Renal cortical epithelial cell (primary cell): ENCODE data around the gene ITPRIP. TPM values are rescaled to one million over a fixed set of nuclear protein-coding genes. Genes with fewer than 3 reads are reported as not detected.

Source experiments
- DNase-seq: peaks from one replicate; pipeline ENCODE4 v3.0.0-alpha.2; 2011; ENCODE audit warnings: low read depth
- total RNA-seq: library from RNA; depleted of rRNA; stranded (reverse); fragments of >200 nt; gene quantifications from 2 replicates; pipeline ENCODE4 v1.2.3, GENCODE V29; 2014

ITPRIP gene
- total RNA-seq, 1 donor from 2014 or later, result 8.1 TPM

- no peak for DNase-seq
Measured at GRCh38 chr10:104342941-104343411, 4.7 kb upstream of the ITPRIP start.

DNA sequence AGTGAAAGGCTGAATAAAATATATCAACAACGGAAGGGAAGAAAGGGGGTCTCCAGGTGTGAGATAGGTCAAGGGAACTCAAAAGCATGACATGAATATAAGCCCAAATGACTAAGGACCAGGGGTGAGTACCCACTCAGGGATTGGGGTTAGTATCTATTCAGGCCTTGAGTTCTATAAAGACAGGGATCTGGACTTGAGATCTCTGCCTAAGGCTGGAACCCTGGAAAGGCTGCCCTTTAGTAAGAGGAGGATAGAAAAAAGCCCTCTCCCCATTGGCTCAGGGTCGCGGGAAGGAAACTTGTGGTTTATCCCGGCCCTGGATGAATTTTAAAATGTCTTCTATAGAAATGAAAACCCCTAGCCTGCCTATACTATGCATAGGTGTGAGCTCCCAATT, 2.4 kb upstream of the ITPRIP start:
- DNase-seq, result no peak

DNA sequence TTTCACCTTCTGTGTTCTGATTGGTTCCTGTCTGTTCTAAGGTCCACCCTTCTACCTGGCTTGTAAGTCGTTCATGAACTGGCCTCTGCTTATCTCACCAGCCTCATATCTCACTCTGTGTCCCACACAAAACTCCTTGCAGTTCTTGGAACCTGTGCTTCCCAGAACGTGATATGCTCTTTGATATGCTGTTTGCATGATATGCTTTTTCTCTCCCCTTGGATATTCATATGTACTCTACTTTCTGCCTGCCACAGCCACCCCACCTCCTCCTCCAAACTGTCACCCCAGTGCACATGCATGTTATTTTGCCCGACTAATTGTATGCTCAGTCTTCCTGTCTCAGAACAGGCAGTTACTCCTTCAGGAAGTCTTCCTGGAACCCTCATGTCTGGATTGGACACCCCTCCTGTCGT, 1.9 kb upstream of the ITPRIP start:
- DNase-seq, result no peak

DNA sequence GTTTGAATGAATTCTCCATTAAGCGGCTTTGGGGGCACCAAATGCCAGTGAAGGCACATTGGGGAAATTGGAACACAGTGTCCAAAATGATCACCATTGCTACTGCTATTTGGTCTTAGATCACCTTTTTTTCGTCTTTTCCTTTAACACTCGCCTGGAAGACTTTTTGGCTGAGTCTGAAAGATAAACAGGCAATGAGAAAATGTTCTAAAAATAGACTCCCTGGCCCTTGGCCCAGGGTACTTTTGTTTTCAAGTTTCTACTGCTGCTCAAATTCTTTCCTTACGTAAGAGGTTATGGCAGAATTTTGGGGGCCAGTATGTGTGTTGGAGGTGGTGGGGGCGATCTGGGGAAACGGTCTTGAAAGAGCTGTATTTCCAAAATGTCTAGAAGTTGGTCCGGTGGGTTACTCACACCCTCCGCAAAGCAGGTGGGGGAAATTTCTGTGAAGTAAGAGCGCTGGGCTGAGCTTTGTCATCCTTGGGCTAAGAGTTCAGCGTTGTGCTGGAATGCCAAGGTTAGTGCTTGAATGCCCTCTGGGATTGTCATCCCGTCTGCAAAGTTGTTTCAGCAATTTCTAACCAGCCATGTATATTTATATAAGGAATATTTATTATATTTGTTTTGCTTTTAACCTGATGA, 1.3 kb upstream of the ITPRIP start:
- DNase-seq, result peak; percentile 77

DNA sequence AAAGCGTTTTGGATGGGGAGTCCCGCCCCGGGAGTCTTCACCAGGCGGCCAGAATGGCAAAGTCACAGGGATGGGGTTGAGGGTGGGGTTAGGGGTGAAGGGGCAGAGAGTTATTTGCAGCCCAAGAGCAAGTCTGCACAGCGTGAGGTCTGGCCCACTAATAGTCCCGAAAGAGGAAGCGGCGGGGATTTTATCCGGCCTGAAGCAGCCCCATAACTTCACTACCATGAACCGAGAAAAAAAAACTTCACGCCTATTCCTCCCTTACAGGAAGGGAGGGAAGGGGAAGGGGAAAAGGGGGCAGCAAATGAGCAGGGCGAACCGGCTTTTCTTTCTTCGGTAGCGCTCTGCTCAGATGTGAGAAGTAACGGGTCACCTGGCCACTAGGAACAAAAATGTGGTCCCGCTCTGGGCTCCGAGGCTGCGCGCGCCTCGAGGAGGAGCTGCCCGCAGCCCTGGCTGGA, 712 bp downstream of the ITPRIP start:
- DNase-seq, result no peak

- DNase-seq, result peak; percentile 71
Measured at GRCh38 chr10:104336821-104337467, 1.3 kb downstream of the ITPRIP start.

GRCh38 chr10:104334965-104335650, 3.2 kb downstream of the ITPRIP start:
- peak; percentile 34 for DNase-seq

DNA sequence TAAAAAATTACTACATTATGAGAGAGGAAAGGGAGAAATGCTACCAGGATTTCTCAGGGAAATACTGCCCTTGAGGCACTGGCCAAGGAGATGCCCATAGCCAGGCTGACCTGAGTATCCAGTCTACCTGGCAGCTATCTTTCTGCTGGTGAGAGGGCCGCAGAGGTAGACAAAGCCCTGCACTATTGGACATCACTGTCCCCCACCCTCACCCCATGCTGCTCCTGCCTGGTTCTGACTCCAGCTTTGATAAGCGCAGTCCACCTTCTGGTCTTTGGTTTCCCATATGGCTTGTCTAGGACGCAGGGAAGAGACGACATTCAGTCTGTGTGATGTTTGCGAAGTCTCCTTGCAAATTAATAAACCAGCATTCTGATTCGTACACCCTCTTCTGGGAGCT, 3.7 kb downstream of the ITPRIP start:
- DNase-seq, result no peak

- no peak for DNase-seq
Measured at GRCh38 chr10:104333728-104334373, 4.4 kb downstream of the ITPRIP start.

GRCh38 chr10:104333032-104333727, 5.1 kb downstream of the ITPRIP start:
- DNase-seq, result no peak

DNA sequence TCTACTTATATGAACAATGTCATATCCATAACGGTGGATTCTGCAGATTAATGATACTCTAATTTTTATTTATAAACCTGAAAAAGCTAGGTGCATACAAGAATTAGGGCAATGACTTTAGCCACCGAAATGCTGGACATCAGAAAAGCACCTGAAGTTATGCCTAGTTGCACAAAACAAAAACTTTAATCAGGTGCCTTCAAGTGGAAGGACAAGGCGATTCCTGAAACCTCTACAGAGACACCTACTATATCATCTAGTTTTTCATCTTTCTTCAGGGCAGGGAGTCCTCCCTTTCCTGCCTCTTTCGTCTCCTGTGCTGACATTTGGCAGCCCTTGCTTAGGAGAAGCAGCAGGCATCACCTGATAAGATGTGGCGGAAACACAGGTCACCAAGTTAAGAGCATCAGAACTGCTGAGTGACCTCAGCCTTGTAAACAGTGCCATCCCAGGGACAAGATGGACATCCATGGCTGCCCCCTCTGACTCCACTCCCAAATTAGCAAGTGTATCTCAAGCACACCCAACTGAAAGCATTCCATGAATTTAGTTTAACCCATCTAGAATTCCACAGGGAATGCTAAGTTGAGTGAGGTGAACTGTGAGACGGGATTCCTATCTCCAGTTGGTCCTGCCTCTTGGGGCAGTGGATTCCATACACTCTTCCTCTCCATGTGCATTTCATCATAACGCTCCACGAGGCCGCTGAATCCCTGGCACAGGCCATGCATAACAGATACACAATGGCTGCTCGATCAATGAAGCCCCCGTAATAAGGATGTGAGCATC, 5.8 kb downstream of the ITPRIP start:
- no peak for DNase-seq

DNA sequence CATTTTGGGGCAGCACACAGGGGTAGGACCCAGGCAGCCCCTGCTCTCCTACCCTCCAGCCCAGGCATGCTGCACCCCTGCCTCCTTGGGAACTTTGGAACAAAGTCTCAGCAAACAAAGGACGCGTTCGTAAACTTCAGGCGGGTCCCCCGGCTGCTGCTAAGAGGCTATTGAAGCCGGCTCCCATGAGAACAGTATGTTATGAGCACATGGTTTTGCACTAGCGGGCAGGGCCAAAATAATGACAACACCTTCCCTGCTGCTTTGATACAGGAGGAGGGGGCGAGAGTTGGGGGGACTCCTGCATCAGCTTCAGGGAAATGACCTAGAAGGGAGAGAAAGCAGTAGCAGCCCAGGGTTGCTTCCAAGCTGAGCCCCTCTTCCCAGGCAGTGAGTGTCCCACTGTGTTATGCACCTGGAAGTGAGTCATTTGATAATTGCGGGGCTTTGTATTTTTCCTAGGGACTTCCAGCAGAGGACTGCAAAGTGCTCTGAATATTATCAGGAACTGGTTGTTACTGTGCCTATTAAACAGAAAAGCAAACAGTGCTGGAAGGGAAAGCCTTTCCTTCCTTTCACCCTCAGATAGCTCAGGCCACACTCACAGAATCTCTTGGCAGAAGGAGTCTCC, 6.9 kb downstream of the ITPRIP start:
- peak; percentile 80 for DNase-seq

- DNase-seq, result peak; percentile 94
Measured at GRCh38 chr10:104330168-104331110, 7.8 kb downstream of the ITPRIP start.

DNA sequence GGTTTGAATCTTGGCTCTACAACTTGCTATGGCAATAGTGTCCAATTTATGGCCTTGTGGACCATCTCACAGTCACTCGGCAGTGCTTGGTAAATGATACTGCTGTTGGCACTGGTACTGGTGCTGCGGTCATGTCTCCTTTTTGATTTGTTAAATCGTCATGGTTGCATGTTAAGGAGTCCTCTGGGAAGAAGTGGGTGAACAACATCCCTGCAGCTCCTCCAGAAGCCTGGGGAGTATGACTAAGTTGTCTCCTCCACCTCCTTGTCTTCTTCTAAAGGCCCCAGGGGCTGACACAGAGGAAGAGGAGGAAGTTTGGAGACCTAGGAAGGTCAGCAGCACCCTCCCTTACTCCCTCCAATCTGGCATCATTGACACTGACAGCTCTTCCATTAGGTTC, 8.5 kb downstream of the ITPRIP start:
- DNase-seq, result peak; percentile 43

GRCh38 chr10:104328896-104329710, 9.2 kb downstream of the ITPRIP start:
- DNase-seq, result peak; percentile 91

DNA sequence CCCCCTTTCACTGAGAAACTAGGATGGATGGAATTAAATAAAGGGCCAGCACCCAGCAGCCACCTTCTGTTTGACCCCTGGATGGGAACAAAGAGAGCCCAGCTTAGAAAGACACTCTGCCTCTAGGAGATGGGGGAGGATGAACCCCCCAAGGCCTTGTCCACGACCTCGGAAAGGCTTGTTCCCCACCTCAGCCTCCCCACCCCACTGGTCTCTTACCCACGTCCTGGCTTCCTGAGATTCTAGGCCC, 9.7 kb downstream of the ITPRIP start:
- no peak for DNase-seq

DNA sequence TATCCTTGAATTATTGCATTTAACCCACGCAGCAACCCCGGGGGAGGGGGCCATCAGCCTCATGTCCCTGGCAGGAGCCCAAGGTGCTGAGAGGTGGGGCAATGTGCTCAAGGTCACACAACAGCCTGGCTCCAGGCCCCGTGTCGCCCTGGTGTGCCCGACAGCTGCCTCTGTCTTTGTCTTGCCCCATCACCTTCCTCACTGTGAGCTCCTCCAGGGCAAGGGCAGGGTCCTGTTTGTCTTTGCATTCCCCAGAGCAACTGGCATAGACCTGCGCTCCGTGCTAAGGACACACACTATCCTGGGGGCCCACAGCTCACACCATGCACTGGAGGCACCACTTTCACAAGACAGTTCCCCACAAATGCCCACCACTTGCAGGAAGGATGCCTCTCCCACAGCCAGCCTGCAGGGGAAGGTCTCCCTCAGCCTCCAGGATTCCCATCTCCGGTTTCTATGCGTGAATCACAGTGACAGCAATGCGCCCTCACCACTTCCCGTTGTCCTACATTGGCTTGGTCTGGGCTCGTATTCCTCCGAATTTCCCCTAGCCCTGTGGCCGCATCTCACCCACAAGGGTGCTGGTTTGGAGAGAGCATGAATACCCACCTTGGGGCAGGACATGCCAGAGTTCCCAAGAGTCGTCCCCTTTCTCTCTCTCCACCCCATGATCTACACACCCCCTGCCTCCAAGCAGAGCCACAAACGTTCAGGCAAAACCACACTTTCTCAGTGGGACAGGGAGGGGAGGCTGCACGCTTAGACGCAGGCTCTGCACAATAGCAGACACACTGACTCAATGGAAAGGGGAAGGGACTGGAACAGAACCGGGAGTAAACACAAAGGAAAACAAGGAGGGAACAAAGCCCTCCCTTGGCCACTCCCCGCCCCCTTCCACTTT, 10.3 kb downstream of the ITPRIP start:
- DNase-seq, result peak; percentile 56
